ENCODE measurements around the gene FCRL6.

The FCRL6 gene

DNA sequence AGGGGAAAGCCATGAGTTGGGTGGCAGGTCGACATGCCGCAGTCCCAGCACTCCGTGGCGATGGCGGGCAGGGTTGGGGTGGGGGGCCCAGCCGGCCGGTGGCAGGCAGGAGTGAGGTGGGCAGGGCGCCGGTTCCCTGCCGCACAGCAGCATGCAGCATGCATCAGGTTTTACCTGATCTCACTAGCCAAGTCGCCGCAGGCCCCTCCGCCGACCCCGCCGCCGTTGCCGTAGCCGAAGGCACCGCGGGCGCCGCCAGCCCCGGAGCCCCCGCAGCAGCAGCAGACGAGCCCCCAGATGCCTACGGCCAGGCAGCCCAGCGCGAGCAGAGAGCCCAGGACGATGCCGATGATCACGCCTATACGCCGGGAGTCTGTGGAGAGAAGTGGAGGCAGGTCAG lies 53.5 kb downstream of the FCRL6 start:
- no peak overlapping the region for H3K4me3 ChIP-seq (ENCODE audit: low read depth, low read length)
- no peaks in the 10 kb centered on the region for H3K36me3 ChIP-seq
- no peak for DNase-seq
- no peaks in the 10 kb centered on the region for H3K9me3 ChIP-seq
- H3K4me1 ChIP-seq, result peaks cover 14% of the 10 kb centered on the region
- H3K27me3 ChIP-seq, result no peaks in the 10 kb centered on the region
- TF ChIP-seq, protein P1, sequence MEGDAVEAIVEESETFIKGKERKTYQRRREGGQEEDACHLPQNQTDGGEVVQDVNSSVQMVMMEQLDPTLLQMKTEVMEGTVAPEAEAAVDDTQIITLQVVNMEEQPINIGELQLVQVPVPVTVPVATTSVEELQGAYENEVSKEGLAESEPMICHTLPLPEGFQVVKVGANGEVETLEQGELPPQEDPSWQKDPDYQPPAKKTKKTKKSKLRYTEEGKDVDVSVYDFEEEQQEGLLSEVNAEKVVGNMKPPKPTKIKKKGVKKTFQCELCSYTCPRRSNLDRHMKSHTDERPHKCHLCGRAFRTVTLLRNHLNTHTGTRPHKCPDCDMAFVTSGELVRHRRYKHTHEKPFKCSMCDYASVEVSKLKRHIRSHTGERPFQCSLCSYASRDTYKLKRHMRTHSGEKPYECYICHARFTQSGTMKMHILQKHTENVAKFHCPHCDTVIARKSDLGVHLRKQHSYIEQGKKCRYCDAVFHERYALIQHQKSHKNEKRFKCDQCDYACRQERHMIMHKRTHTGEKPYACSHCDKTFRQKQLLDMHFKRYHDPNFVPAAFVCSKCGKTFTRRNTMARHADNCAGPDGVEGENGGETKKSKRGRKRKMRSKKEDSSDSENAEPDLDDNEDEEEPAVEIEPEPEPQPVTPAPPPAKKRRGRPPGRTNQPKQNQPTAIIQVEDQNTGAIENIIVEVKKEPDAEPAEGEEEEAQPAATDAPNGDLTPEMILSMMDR (IDR thresholded peaks at IDR 0.05; ENCODE audit: low read depth, low read length), result no peak

DNA sequence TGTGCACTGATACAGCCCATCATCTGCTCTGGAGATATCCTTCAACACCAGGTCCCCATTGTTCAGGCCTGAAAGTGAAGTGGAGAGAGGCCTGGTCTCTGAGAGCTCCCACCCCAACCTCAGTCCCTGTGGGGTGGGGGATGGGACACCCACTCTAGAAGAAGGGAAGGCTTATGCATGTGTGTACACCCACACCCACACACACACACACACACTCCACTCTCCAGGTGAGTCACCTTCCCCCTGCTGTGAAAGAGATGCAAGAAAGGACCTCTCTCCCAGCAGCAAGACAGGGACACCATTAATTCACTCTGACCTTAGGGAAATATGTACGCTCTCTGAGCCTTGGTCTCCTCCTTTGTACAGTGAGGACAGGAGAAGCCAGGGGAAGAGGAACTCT lies 54.4 kb downstream of the FCRL6 start:
- Histone ChIP-seq H3K36me3 (no peaks in the 10 kb centered on the region), H3K27me3 (no peaks in the 10 kb centered on the region)

DNA sequence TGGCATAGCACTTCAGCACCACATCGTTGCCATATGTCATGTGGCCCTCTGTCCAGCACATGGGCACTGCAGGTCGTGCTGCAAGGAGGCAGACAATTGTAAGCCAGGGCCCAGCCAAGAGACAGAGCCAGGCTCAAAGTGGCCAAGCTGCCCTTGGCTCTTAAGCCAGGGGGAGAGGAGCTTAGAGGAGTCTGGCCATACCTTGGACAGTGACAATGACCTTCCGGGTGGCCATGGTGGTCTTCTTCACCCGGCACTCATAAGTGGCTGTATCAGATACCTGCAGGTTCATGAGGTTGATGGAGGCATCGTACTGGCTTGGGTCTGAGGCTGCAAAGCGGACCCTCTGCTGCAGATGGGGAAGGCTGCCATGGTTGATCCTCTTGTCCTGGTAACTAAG lies 55.7 kb downstream of the FCRL6 start:
- Histone ChIP-seq H3K4me1 (peaks cover 17% of the 10 kb centered on the region), H3K27me3 (no peaks in the 10 kb centered on the region), H3K9me3 (no peaks in the 10 kb centered on the region), H3K36me3 (no peaks in the 10 kb centered on the region), H3K4me3 (ENCODE audit: low read depth, low read length) (no peak overlapping the region)
- TF ChIP-seq, protein P1 (IDR thresholded peaks at IDR 0.05; ENCODE audit: low read depth, low read length), result no peak
- DNase-seq, result no peak

More for the DNA sequence above, 54.4 kb downstream of the FCRL6 start:
- H3K4me3 ChIP-seq (ENCODE audit: low read depth, low read length), result no peak overlapping the region
- H3K4me1 ChIP-seq, result peaks cover 17% of the 10 kb centered on the region
- TF ChIP-seq, protein P1 (IDR thresholded peaks at IDR 0.05; ENCODE audit: low read depth, low read length), result no peak
- H3K9me3 ChIP-seq, result no peaks in the 10 kb centered on the region
- DNase-seq, result no peak

DNA sequence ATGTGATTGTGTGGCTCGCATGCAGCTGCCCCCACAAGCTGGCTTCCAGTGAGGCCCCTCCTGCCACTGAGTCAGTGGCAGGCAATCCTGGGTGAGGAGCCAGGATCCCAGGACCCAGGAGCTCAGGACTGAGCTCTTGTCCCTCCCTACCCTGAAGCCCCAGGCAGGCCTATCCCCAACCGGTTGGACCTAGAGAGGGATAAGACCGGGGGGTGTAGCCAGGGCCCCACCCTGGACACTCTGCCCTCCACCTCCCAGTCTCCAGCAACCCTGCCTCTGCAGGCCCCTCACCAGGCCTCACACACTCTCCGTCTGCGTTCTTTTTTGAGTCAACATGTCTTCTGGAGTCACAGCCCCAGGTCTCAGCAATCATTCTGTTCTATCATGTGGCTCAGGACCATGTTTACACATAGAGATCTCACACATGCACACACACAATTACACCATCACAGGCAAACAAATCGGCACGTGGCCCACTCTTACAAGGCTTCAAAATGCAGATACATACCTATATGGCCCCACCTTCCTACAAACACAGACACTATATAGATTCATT lies 57.7 kb downstream of the FCRL6 start:
- Histone ChIP-seq H3K36me3 (no peaks in the 10 kb centered on the region), H3K4me1 (peaks cover 17% of the 10 kb centered on the region), H3K4me3 (ENCODE audit: low read depth, low read length) (no peak overlapping the region), H3K9me3 (no peaks in the 10 kb centered on the region), H3K27me3 (no peaks in the 10 kb centered on the region)
- TF ChIP-seq, protein P1 (IDR thresholded peaks at IDR 0.05; ENCODE audit: low read depth, low read length), result no peak
- DNase-seq, result no peak

DNA sequence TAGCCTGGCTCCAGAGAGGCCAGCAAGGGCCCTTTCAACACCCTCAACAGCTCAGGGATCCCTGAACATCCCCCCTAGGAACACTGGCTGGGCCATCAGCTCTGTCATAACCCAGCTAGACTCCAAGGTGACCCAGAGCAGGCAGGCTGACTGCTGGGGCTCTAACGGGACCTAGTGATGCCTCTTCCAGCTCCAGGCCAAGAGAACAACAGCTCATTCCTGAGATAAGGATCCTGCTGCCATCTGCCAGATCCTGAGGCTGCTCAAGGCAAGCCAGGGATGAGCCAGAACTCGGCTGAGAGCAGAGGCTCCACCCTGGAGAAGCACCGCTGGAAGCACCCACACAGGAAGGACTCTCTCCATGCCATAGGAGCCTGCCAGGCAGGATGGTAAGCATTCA lies 58.3 kb downstream of the FCRL6 start:
- no peaks in the 10 kb centered on the region for H3K27me3 ChIP-seq
- TF ChIP-seq, protein P1 (IDR thresholded peaks at IDR 0.05; ENCODE audit: low read depth, low read length), result no peak
- peaks cover 17% of the 10 kb centered on the region for H3K4me1 ChIP-seq
- DNase-seq, result peak; percentile 73
- no peaks in the 10 kb centered on the region for H3K9me3 ChIP-seq
- no peaks in the 10 kb centered on the region for H3K36me3 ChIP-seq
- no peak overlapping the region for H3K4me3 ChIP-seq (ENCODE audit: low read depth, low read length)

DNA sequence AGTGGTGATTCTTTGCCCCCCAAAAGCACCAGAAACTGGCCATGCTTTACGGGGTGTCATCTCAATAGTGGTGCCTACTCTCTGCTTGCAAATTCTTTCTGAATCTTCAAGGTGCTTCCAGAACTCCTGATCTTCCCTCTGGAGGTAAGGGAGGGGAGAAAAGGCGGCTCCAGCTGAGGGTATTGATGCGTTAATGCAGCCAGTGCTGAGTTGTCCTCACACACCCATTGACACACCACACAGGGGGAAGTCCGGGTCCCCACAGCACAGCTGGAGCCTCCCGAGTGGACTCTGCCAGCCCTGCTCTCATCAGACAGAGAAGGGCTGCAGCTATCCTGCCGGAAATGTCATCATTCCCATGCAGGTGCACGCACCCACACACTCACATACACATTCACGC lies 59.1 kb downstream of the FCRL6 start:
- H3K27me3 ChIP-seq, result no peaks in the 10 kb centered on the region
- H3K4me3 ChIP-seq (ENCODE audit: low read depth, low read length), result no peak overlapping the region
- H3K36me3 ChIP-seq, result no peaks in the 10 kb centered on the region
- no peaks in the 10 kb centered on the region for H3K9me3 ChIP-seq
- peaks cover 18% of the 10 kb centered on the region for H3K4me1 ChIP-seq
- TF ChIP-seq, protein P1 (IDR thresholded peaks at IDR 0.05; ENCODE audit: low read depth, low read length), result no peak
- DNase-seq, result no peak
